Transverse colon (tissue), 4 donors: ENCODE measurements around the gene UBTF. TPM values are rescaled to one million over a fixed set of nuclear protein-coding genes. Genes with fewer than 3 reads are reported as not detected.

ENCODE experiments used
- DNase-seq: peaks from one replicate; pipeline ENCODE4 v3.0.0-alpha.2; 2019
- H3K27ac ChIP-seq, 4 donors: fragments of 200-600 bp; sonication (generic); 2 replicates each; pipeline ENCODE4 v1.5.1; 2016 to 2018; ENCODE audit warnings: inconsistent platforms in 4 of 4
- H3K27me3 ChIP-seq: fragments of 200-600 bp; sonication (generic); 2 replicates; pipeline ENCODE4 v1.5.1; 2017; ENCODE audit warnings: inconsistent platforms
- H3K36me3 ChIP-seq, 4 donors: fragments of 200-600 bp; sonication (generic); 2 replicates each; pipeline ENCODE4 v1.5.1; 2017 to 2019; ENCODE audit warnings: inconsistent platforms in 4 of 4
- H3K4me1 ChIP-seq, 4 donors: fragments of 200-600 bp; sonication (generic); 2 replicates each; pipeline ENCODE4 v1.5.1; 2017 to 2020; ENCODE audit warnings: inconsistent platforms in 4 of 4
- H3K4me3 ChIP-seq, 4 donors: fragments of 200-600 bp; sonication (generic); 1 replicate in 1 of 4; 2 replicates in 3 of 4; pipeline versions ENCODE4 v1.5.1 to v1.6.1; 2017 to 2019; ENCODE audit warnings: inconsistent platforms in 4 of 4
- H3K9me3 ChIP-seq, 2 donors: fragments of 200-600 bp; sonication (generic); 2 replicates each; pipeline ENCODE4 v1.5.1; 2017 to 2019; ENCODE audit warnings: inconsistent platforms in 2 of 2
- CTCF ChIP-seq, 5 experiments: fragments of 200-600 bp in 3 of 5; fragments of 450-650 bp in 2 of 5; sonication (generic) in 3 of 5; IDR thresholded peaks; 1 replicate in 2 of 5; 2 replicates in 3 of 5; pipeline ENCODE4 v1.5.1; 2016 to 2017; ENCODE audit warnings: antibody characterized with exemption in 5 of 5, inconsistent platforms in 3 of 5, mild to moderate bottlenecking in 2 of 5, moderate library complexity in 1 of 5
- EP300 ChIP-seq: sonication (generic); formaldehyde crosslinking; IDR thresholded peaks from one replicate; pipeline ENCODE4 v1.6.1; 2017; ENCODE audit warnings: antibody characterized with exemption, low read depth
- POLR2A ChIP-seq: fragments of 450-650 bp; IDR thresholded peaks from one replicate; pipeline ENCODE4 v1.6.1; 2016; ENCODE audit warnings: antibody characterized with exemption, mild to moderate bottlenecking, moderate library complexity
- POLR2AphosphoS5 ChIP-seq, 3 donors: sonication (generic); formaldehyde crosslinking; IDR thresholded peaks; one replicate each; pipeline ENCODE4 v1.6.1; 2016; ENCODE audit warnings: antibody characterized with exemption in 3 of 3
- WGBS, 2 donors: methylation state at CpG; one replicate each; pipeline ENCODE4 v1.1.5; 2018; ENCODE audit warnings: low coverage in 1 of 2; 5-methylcytosine and 5-hydroxymethylcytosine counted together
- in situ Hi-C, 4 donors: fragments of 200-750 bp; cut with MboI; loops; one replicate each; pipeline versions ENCODE4 v1.15.0 to v1.15.1; 2017; ENCODE audit warnings: low sequenced_read_pairs in 3 of 4, low pct_ligation_motif_present in 1 of 4, low pct_unique_long_range_greater_than_20kb in 1 of 4
- intact Hi-C: fragments of 100-400 bp; cut with DNase I; formaldehyde crosslinking; loops from one replicate; pipeline ENCODE4 v1.15.1; 2023; ENCODE audit warnings: low total_unique reads
- total RNA-seq, 4 donors: library from RNA; depleted of rRNA; stranded (reverse); fragments of >200 nt; gene quantifications; one replicate each; pipeline ENCODE4 v1.1.0, GENCODE V29; 2016

UBTF gene
- total RNA-seq, 4 donors from 2014 or later: 49.4 to 61.6 (median 60.4) TPM

GRCh38 chr17:44236444-44236991 is 17.0 kb upstream of the UBTF start:
- WGBS, 2 donors: 40 to 42% methylated on average over 3 to 5 of the region's 5 CpGs
- Histone ChIP-seq H3K36me3 (no peaks in the 10 kb centered on the region), H3K27me3 (peaks cover 4% of the 10 kb centered on the region), H3K4me3 (no peak overlapping the region), H3K4me1 (no peaks in the 10 kb centered on the region), H3K9me3 (no peaks in the 10 kb centered on the region), H3K27ac (no peak overlapping the region)
- TF ChIP-seq EP300: no peak
- no peak for TF ChIP-seq CTCF (IDR thresholded peaks at IDR 0.05)
- no peak for TF ChIP-seq POLR2A
- TF ChIP-seq POLR2AphosphoS5 (IDR thresholded peaks at IDR 0.05): no peak
- intact Hi-C loops: no loop called here
- in situ Hi-C loops: no loop called here
- DNase-seq: no peak

- TF ChIP-seq POLR2AphosphoS5 (IDR thresholded peaks at IDR 0.05): no peak
- TF ChIP-seq EP300: no peak
- TF ChIP-seq CTCF (IDR thresholded peaks at IDR 0.05): no peak
- no peak for TF ChIP-seq POLR2A
- H3K9me3 ChIP-seq: no peaks in the 10 kb centered on the region
- in situ Hi-C loops (no loop called here), intact Hi-C loops (no loop called here)
- no peak overlapping the region for H3K27ac ChIP-seq
- DNase-seq: no peak
- H3K4me1 ChIP-seq: no peaks in the 10 kb centered on the region
- 83% methylated on average over 1 to 5 of the region's 5 CpGs for whole genome bisulfite sequencing, 2 donors
- peaks cover 4% of the 10 kb centered on the region for H3K27me3 ChIP-seq
- no peaks in the 10 kb centered on the region for H3K36me3 ChIP-seq
- H3K4me3 ChIP-seq: no peak overlapping the region
These were observed 16.1 kb upstream of the UBTF start for GRCh38 chr17:44235583-44235936.

- H3K9me3 ChIP-seq: no peaks in the 10 kb centered on the region
- TF ChIP-seq EP300 (no peak), POLR2A (no peak), POLR2AphosphoS5 (IDR thresholded peaks at IDR 0.05) (no peak), CTCF (IDR thresholded peaks at IDR 0.05) (no peak)
- intact Hi-C loops (no loop called here), in situ Hi-C loops (no loop called here)
- 76 to 85% methylated on average over 4 to 5 of the region's 5 CpGs for WGBS, 2 donors
- no peak overlapping the region for H3K4me3 ChIP-seq
- H3K27ac ChIP-seq: no peak overlapping the region
- no peaks in the 10 kb centered on the region for H3K36me3 ChIP-seq
- no peaks in the 10 kb centered on the region for H3K4me1 ChIP-seq
- H3K27me3 ChIP-seq: no peaks in the 10 kb centered on the region
- DNase-seq: no peak
These were observed 14.1 kb upstream of the UBTF start for GRCh38 chr17:44233582-44233981.

- in situ Hi-C loops (no loop called here), intact Hi-C loops (no loop called here)
- no peak overlapping the region for H3K27ac ChIP-seq
- H3K4me1 ChIP-seq: no peaks in the 10 kb centered on the region
- TF ChIP-seq POLR2AphosphoS5 (IDR thresholded peaks at IDR 0.05): no peak
- no peak for TF ChIP-seq POLR2A
- no peak for TF ChIP-seq CTCF (IDR thresholded peaks at IDR 0.05)
- no peak for TF ChIP-seq EP300
- H3K9me3 ChIP-seq: no peaks in the 10 kb centered on the region
- H3K4me3 ChIP-seq: no peak overlapping the region
- WGBS, 2 donors: 75 to 93% methylated on average over 1 to 7 of the region's 7 CpGs
- no peaks in the 10 kb centered on the region for H3K36me3 ChIP-seq
- no peak for DNase-seq
- H3K27me3 ChIP-seq: no peaks in the 10 kb centered on the region
These were observed 12.6 kb upstream of the UBTF start for GRCh38 chr17:44232061-44232460.
